Measurements from ENCODE around the gene TREM2.

- TF ChIP-seq CTCF (IDR thresholded peaks at IDR 0.05), result no peak
- TF ChIP-seq POLR2A (IDR thresholded peaks at IDR 0.05), result no peak
Observed at GRCh38 chr6:41164551-41165120, 1.7 kb upstream of the TREM2 start.

All from body of pancreas (tissue), 4 donors.